Left renal cortex interstitium (tissue), 4 donors: ENCODE data around the gene MMP17. TPM values are rescaled to one million over a fixed set of nuclear protein-coding genes. Genes with fewer than 3 reads are reported as not detected.

Experiments
- DNase-seq, 4 donors: peaks; one replicate each; pipeline ENCODE4 v3.0.0-alpha.2; 2013; ENCODE audit warnings: low read depth in 4 of 4, low spot score in 2 of 4, missing footprints in 1 of 4
- polyA plus RNA-seq, 4 donors: library from polyadenylated mRNA; unstranded; fragments of 120-200 nt; gene quantifications; one replicate each; pipeline ENCODE4 v1.2.1, GENCODE V29; 2013; ENCODE audit not compliant: insufficient read length in 4 of 4

Gene MMP17
- polyA plus RNA-seq, 4 donors = 1.1 to 1.8 (median 1.3) TPM

GRCh38 chr12:131829791-131830334 is 1.7 kb downstream of the MMP17 start:
- no peak for DNase-seq

- DNase-seq = peak in 1 of 4 donors; percentile 59
Observed at GRCh38 chr12:131830335-131830913, 2.2 kb downstream of the MMP17 start.

- DNase-seq = no peak
Observed at GRCh38 chr12:131830914-131831571, 2.9 kb downstream of the MMP17 start.

- no peak for DNase-seq
Observed at GRCh38 chr12:131831635-131832041, 3.4 kb downstream of the MMP17 start.

- DNase-seq = no peak
Observed at GRCh38 chr12:131832321-131833231, 4.4 kb downstream of the MMP17 start.

GRCh38 chr12:131833288-131833895 is 5.2 kb downstream of the MMP17 start:
- no peak for DNase-seq

- DNase-seq = no peak
Observed at GRCh38 chr12:131833896-131834641, 5.9 kb downstream of the MMP17 start.

GRCh38 chr12:131834798-131835615 is 6.8 kb downstream of the MMP17 start:
- no peak for DNase-seq

- DNase-seq = no peak
Observed at GRCh38 chr12:131835616-131836171, 7.5 kb downstream of the MMP17 start.

- DNase-seq = no peak
Observed at GRCh38 chr12:131836193-131836592, 8.0 kb downstream of the MMP17 start.

GRCh38 chr12:131836714-131837397 is 8.7 kb downstream of the MMP17 start:
- DNase-seq = no peak

- no peak for DNase-seq
Observed at GRCh38 chr12:131840643-131841416, 12.6 kb downstream of the MMP17 start.

GRCh38 chr12:131841547-131841946 is 13.4 kb downstream of the MMP17 start:
- DNase-seq = no peak

GRCh38 chr12:131842169-131842568 is 14.0 kb downstream of the MMP17 start:
- no peak for DNase-seq

GRCh38 chr12:131843527-131843926 is 15.3 kb downstream of the MMP17 start:
- DNase-seq = no peak

GRCh38 chr12:131844140-131844539 is 15.9 kb downstream of the MMP17 start:
- no peak for DNase-seq

- no peak for DNase-seq
Observed at GRCh38 chr12:131844656-131845055, 16.5 kb downstream of the MMP17 start.

GRCh38 chr12:131845121-131845520 is 16.9 kb downstream of the MMP17 start:
- no peak for DNase-seq
